Sciatic nerve (tissue), 2 donors: ENCODE measurements around the gene TMEM131L. TPM values are rescaled to one million over a fixed set of nuclear protein-coding genes. Genes with fewer than 3 reads are reported as not detected.

Experiments
- ATAC-seq: fragments of 200-7000 bp; cut with Tn5 transposase; one replicate; pipeline ENCODE4 v1.9.1; 2020; ENCODE audit warnings: mild to moderate bottlenecking, moderate library complexity
- DNase-seq: peaks from one replicate; pipeline ENCODE4 v3.0.0-alpha.2; 2020; ENCODE audit warnings: low spot score
- intact Hi-C: fragments of 100-400 bp; cut with DNase I; formaldehyde crosslinking; loops from one replicate; pipeline ENCODE4 v1.14.2; 2022
- total RNA-seq: library from RNA; stranded (reverse); fragmentation: NEBNext Ultra II Directional; extraction: Animal tissue kit (Norgen Biotek cat#: 25700); gene quantifications from one replicate; pipeline ENCODE4 v1.2.1, GENCODE V29; 2021
- donor health status: DM: no; HTN: no; CAD: no.
- donor health status: DM: no; HTN: no; CAD: no.

The TMEM131L gene
- total RNA-seq, 1 donor from 2014 or later = 15.2 TPM

GRCh38 chr4:153514001-153514526 is 47.9 kb downstream of the TMEM131L start:
- peak; percentile 14 for ATAC-seq
- no peak for DNase-seq
- intact Hi-C loops = no loop called here

- no peak for ATAC-seq
- intact Hi-C loops = no loop called here
- no peak for DNase-seq
Observed at GRCh38 chr4:153514688-153515426, 48.7 kb downstream of the TMEM131L start.

GRCh38 chr4:153517159-153517558 is 51.0 kb downstream of the TMEM131L start:
- ATAC-seq = no peak
- intact Hi-C loops = no loop called here
- DNase-seq = no peak

GRCh38 chr4:153518001-153518400 is 51.8 kb downstream of the TMEM131L start:
- no peak for DNase-seq
- intact Hi-C loops = no loop called here
- ATAC-seq = peak; percentile 27

GRCh38 chr4:153518637-153519389 is 52.7 kb downstream of the TMEM131L start:
- intact Hi-C loops = no loop called here
- no peak for DNase-seq
- peak; percentile 73 for ATAC-seq

- intact Hi-C loops = no loop called here
Observed at GRCh38 chr4:153519687-153520086, 53.5 kb downstream of the TMEM131L start.

GRCh38 chr4:153520227-153520626 is 54.1 kb downstream of the TMEM131L start:
- ATAC-seq = no peak
- no peak for DNase-seq
- intact Hi-C loops = no loop called here

More at GRCh38 chr4:153519687-153520086, 53.5 kb downstream of the TMEM131L start:
- no peak for DNase-seq
- ATAC-seq = no peak

GRCh38 chr4:153520801-153521329 is 54.7 kb downstream of the TMEM131L start:
- DNase-seq (no peak), ATAC-seq (no peak)
- intact Hi-C loops = no loop called here

GRCh38 chr4:153521478-153521877 is 55.3 kb downstream of the TMEM131L start:
- intact Hi-C loops = no loop called here
- DNase-seq = no peak
- ATAC-seq = no peak

- no peak for DNase-seq
- intact Hi-C loops = no loop called here
- ATAC-seq = no peak
Observed at GRCh38 chr4:153521999-153522801, 56.0 kb downstream of the TMEM131L start.

- no peak for ATAC-seq
- intact Hi-C loops = no loop called here
- DNase-seq = no peak
Observed at GRCh38 chr4:153522802-153523094, 56.6 kb downstream of the TMEM131L start.

GRCh38 chr4:153523164-153523796 is 57.1 kb downstream of the TMEM131L start:
- intact Hi-C loops = no loop called here
- ATAC-seq (no peak), DNase-seq (no peak)

GRCh38 chr4:153523941-153524386 is 57.8 kb downstream of the TMEM131L start:
- ATAC-seq = peak; percentile 8
- DNase-seq = no peak
- intact Hi-C loops = no loop called here

GRCh38 chr4:153524682-153525081 is 58.5 kb downstream of the TMEM131L start:
- intact Hi-C loops = no loop called here
- DNase-seq = no peak
- no peak for ATAC-seq

- intact Hi-C loops = no loop called here
- DNase-seq (no peak), ATAC-seq (no peak)
Observed at GRCh38 chr4:153527690-153528089, 61.5 kb downstream of the TMEM131L start.

GRCh38 chr4:153528705-153529485 is 62.7 kb downstream of the TMEM131L start:
- intact Hi-C loops = no loop called here
- ATAC-seq = no peak
- DNase-seq = no peak

- ATAC-seq (no peak), DNase-seq (no peak)
- intact Hi-C loops = no loop called here
Observed at GRCh38 chr4:153529646-153530045, 63.5 kb downstream of the TMEM131L start.
